Central memory CD8-positive, alpha-beta T cell (primary cell): ENCODE measurements around the gene EZR.

Experiments used
- ATAC-seq: fragments of 150-1000 bp; cut with Tn5 transposase; replicated peaks from 2 replicates; pipeline ENCODE4 v1.10.0; 2022; ENCODE audit warnings: mild to moderate bottlenecking, moderate FRiP score, moderate number of reproducible peaks; ENCODE audit not compliant: poor library complexity, severe bottlenecking; ENCODE audit errors: extremely low read depth
- DNase-seq, 2 donors: peaks; one replicate each; pipeline ENCODE4 v3.0.0; 2021; ENCODE audit warnings: low spot score in 2 of 2
- H3K27ac Mint-ChIP-seq: one replicate; pipeline ENCODE4 v1.8.0; 2022; ENCODE audit warnings: low read depth, mild to moderate bottlenecking, moderate library complexity, mixed read lengths
- H3K27me3 Mint-ChIP-seq: one replicate; pipeline ENCODE4 v1.8.0; 2022; ENCODE audit warnings: mixed read lengths
- H3K36me3 Mint-ChIP-seq: one replicate; pipeline ENCODE4 v1.8.0; 2022; ENCODE audit warnings: mild to moderate bottlenecking, moderate library complexity, mixed read lengths; ENCODE audit not compliant: insufficient read depth
- H3K4me1 Mint-ChIP-seq: one replicate; pipeline ENCODE4 v1.8.0; 2022; ENCODE audit warnings: mixed read lengths
- H3K4me3 Mint-ChIP-seq: one replicate; pipeline ENCODE4 v1.8.0; 2022; ENCODE audit warnings: mild to moderate bottlenecking, moderate library complexity, mixed read lengths
- H3K9me3 Mint-ChIP-seq: one replicate; pipeline ENCODE4 v1.8.0; 2022; ENCODE audit warnings: mixed read lengths

EZR gene

DNA sequence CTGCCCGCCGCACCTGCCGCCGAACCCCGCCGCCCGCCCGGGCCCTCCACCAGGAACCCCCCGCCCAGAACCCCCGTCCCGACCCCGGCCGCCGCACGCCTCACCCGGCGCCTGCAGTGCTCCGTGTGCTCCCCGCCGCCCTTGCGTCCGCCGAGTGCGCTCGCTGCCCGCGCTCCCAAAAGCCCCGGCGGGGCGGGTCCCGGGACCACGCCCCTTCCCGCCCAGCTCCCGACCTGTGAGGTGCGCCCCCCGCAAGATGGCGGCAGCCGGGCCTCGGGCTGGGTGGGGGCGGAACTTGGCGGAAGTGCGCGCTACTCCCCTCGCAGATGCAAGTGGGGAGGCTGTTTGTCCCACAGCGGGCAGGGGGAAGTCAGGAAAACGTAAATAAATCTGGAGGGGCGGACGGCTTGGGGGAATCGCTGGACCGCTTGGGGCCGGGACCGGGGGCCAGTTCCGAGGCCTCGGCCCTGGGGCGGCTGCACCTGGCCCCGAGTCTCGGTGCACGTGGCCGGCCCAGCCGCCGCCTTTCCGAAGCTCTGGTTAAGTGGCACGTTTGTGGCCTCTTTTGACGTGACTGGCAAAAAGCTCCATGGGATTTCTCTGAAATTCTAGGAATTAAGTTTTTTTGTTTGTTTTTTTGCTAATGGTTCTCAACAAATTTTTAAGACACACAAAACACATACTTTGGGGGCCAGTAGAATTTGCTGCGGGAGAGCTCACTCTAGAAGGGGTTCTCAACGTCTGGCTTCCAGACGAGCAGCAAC, at the start of gene EZR:
EZR (minus strand) TSS at position 156 of the 764 bp plus-strand sequence. CDS start 1,275 bp downstream, outside the sequence.
- Mint-ChIP-seq H3K27ac (peak within 1 kb of the TSS; percentile 98), H3K9me3 (no peaks in the 10 kb centered on the region), H3K4me3 (peak within 1 kb of the TSS; percentile 98), H3K27me3 (no peaks in the 10 kb centered on the region), H3K4me1 (peaks cover 47% of the 10 kb centered on the region), H3K36me3 (peaks cover 46% of the 10 kb centered on the region)
- DNase-seq, result peak; percentile 50 to 68
- peak; percentile 51 for ATAC-seq

DNA sequence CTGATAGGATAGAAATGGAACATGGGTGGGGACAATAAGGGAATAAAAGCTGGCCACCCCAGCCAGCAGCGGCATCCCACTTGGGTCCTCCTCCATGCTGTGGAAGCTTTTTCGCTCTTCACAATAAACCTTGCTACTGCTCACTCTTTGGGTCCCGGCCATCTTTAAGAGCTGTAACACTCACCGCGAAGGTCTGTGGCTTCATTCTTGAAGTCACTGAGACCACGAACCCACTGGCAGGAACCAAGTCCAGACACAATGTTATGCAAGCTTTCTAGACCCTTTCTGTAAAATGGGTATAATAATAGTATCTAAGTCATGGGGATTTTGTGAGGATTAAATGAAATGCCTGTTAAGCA, 48.9 kb upstream of the EZR start:
- Mint-ChIP-seq H3K27me3 (no peaks in the 10 kb centered on the region), H3K36me3 (peaks cover 19% of the 10 kb centered on the region), H3K4me1 (peaks cover 33% of the 10 kb centered on the region), H3K9me3 (no peaks in the 10 kb centered on the region), H3K27ac (peak overlapping the region; percentile 98), H3K4me3 (no peak overlapping the region)
- ATAC-seq (no peak), DNase-seq (no peak)

DNA sequence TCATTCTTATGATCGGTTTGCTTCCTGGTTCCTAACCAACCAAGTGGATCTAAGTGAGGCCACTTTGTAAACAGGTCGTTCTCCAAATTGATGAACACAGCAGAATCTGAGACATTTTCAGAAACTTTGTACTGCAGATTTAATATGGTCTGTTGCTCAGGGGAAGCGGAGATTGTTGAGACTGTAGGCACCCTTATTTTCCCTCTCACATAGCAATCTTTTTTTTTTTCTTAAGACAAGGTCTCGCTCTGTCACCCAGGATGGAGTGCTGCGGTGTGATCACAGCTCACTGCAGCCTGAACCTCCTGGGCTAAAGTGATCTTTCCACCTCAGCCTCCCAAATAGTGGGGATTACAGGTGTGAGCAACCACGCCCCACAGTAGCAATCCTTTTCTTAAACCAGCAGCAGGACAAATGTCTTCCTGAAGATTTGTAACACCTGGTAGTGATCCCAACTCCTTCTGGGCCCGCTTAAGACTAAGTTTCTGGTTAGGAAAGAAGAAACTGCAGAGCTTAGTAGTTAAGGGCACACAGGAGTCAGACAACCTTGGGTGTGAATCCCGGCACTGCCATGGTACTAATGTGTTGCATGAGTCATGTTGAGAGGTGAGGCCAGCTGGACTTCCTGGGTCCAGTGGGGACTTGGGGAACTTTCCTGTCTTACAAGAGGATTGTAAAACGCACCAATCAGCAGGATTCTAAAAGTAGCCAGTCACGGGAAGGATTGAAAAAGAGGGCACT, 48.4 kb upstream of the EZR start:
- H3K27ac Mint-ChIP-seq, result peak overlapping the region; percentile 98
- no peak overlapping the region for H3K4me3 Mint-ChIP-seq
- H3K9me3 Mint-ChIP-seq, result no peaks in the 10 kb centered on the region

DNA sequence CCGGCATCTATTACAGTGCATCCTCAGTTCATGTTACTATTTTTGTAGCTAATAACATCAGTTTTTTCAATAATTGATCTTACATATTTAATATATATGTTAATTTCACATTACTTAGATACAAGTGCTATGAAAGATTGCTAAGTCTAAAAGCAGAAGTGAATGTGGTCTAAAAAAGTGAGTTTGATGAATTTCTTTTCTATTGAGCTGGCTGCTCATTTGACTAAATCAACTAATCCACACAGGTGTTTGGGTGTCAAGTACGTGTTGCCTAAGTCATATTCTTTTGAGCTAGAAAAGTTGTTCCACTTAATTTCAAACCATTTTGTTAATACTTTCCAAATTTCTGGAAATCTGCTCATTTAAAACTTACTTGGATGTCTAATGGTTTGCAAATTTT, 46.6 kb upstream of the EZR start:
- Mint-ChIP-seq H3K9me3 (no peaks in the 10 kb centered on the region), H3K4me3 (no peak overlapping the region), H3K27me3 (no peaks in the 10 kb centered on the region), H3K27ac (no peak overlapping the region), H3K4me1 (peaks cover 32% of the 10 kb centered on the region), H3K36me3 (peaks cover 19% of the 10 kb centered on the region)
- ATAC-seq (no peak), DNase-seq (no peak)

More for the DNA sequence above, 48.4 kb upstream of the EZR start:
- Mint-ChIP-seq H3K36me3 (peaks cover 19% of the 10 kb centered on the region), H3K27me3 (no peaks in the 10 kb centered on the region), H3K4me1 (peaks cover 33% of the 10 kb centered on the region)
- DNase-seq (no peak), ATAC-seq (no peak)

DNA sequence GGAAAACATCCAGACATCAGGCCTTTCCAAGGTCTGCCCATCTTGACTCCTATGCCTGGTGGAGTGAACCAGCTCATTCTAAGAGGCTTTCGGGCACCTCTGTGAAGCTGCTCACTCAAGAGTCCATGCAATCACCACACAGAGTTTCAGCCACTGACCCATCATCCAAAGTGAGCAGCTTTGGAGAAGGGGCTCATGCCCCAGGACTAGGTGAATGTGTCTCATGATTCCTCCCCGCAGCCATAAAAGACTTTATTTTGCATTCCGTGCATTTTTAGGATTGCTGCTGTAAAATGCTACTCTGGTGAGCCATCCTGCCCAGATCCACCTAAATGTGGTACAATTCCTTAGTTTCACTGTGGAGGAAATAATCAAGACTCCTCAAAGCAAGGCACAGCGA, 44.5 kb upstream of the EZR start:
- no peak overlapping the region for H3K27ac Mint-ChIP-seq
- no peaks in the 10 kb centered on the region for H3K9me3 Mint-ChIP-seq
- no peak overlapping the region for H3K4me3 Mint-ChIP-seq
- no peak for DNase-seq
- H3K27me3 Mint-ChIP-seq, result no peaks in the 10 kb centered on the region
- ATAC-seq, result no peak
- H3K36me3 Mint-ChIP-seq, result peaks cover 3% of the 10 kb centered on the region
- peaks cover 11% of the 10 kb centered on the region for H3K4me1 Mint-ChIP-seq

DNA sequence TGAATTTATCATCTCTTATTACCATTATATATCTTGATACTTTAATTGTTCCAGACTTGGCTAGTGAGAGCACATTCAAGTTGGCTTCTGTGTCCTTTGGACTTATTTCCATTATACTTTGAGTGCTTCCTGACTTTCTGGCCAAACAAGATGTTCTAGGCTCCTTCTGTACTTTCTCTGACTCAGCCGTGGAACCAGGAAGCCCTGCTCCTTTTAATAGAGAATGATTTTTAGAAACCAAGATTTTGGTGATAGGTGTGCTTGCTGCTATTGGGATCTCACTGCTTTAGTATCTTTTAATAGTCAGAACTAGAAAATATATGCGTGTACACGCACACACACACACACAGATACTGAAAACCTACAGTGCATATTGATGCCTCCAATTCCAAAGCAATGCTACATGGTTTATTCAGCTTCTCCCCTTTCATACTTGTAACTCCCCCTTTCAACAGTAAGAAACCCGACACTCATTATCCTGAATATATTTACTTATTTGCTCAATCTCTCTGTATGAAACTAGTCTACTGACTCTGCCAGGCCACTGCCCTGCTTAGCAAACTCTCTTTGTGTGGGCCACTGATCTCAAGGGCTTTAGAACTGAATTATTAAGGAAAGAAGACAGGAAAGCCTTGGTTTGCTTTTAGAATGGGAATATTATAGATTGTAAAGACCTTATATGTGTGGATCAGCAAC, 42.7 kb upstream of the EZR start:
- DNase-seq, result no peak
- Mint-ChIP-seq H3K4me1 (peaks cover 10% of the 10 kb centered on the region), H3K27ac (peak overlapping the region; percentile 19)

DNA sequence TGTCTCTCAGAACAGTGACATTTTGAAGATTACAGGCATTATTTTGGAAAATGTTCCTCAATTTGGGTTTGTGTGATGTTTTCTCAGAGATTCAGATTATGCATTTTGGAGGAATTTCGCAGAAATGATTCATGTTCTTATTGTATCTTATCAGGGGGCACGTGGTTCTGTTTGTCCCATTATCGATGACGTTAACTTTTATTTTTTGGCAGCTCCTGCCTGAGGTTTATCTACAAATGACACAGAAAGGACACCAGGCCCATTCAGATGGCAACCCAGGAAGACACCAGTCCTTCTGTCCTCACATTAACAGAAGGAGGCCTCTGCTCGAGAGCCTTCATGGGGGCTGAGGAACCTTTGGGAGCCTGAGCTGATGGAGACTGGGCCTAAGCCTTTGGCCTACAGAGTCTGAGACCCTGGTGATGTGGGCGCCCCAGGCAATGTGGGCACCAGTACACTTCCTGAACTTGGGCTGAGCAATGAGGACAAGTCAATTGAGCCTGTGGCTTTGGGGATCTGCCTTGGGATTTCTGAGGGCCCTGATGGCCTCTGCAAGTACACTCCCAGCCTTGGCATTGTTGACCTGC, 41.2 kb upstream of the EZR start:
- Mint-ChIP-seq H3K4me1 (peaks cover 10% of the 10 kb centered on the region), H3K36me3 (peaks cover 3% of the 10 kb centered on the region), H3K4me3 (no peak overlapping the region), H3K27ac (no peak overlapping the region), H3K27me3 (no peaks in the 10 kb centered on the region), H3K9me3 (no peaks in the 10 kb centered on the region)
- ATAC-seq, result no peak
- no peak for DNase-seq

More for the DNA sequence above, 42.7 kb upstream of the EZR start:
- Mint-ChIP-seq H3K36me3 (peaks cover 2% of the 10 kb centered on the region), H3K9me3 (no peaks in the 10 kb centered on the region), H3K27me3 (no peaks in the 10 kb centered on the region), H3K4me3 (no peak overlapping the region)
- ATAC-seq, result no peak

DNA sequence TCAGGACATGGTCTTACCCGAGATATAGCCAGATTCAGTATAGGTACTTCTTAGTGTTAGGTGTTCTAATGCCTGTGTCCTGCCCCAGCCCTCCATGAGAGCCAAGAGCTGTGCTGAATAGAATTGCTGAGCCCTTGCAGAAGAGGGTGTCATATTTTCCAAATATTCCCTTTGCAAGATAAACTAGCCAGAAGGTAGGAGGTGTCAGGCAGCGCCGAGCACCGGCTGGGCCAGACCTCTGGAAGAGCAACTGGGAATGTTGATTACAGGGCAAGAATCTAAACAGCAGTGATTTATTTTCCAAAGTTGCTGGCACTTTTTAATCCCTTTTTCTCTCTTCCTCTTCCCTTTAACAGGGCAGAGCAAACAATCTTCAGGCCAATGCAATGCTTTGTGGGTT, 37.1 kb upstream of the EZR start:
- Mint-ChIP-seq H3K4me3 (no peak overlapping the region), H3K27ac (no peak overlapping the region), H3K36me3 (peaks cover 2% of the 10 kb centered on the region), H3K27me3 (no peaks in the 10 kb centered on the region), H3K4me1 (peaks cover 5% of the 10 kb centered on the region), H3K9me3 (no peaks in the 10 kb centered on the region)
- ATAC-seq (no peak), DNase-seq (no peak)

DNA sequence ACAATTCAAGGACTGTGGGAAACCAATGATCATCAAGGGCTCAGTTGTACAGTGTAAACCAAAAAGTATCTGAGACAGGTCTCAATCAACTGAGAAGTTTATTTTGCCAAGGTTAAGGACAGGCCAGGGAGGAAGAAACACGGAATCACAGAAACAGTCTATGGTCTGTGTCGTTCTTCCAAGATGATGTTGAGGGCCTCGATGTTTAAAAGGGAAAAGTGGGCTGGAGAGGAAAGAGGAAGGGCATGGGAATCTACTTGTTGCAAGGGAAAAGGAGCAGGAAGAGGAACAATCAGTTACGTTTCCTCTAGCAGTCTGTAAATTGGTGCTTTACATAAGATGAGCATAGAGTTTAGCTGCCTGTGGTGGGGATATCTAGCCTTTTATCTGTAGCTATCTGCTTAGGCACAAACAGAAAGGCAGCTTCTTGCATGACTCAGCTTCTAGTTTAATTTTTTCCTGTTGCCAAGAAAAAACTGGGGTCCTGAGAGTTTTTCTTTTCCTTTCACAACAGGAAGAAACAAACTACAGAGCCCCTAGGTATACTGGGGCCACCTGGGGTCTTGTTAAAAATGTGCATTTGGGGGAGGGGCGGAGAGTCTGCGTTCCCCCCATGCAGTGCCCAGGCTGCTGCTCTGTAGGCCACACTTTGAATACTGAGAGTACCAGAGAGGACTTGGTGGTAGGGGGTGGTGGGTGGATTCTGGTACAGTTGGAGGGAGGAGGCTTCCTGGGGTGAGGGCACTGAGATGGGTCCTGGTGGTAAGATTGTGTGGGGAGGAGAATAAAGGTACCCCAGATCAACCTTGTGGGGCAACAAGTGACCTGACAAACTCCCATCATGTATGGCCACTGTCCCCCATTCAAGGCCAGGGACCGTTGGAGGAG, 35.3 kb upstream of the EZR start:
- peak in 1 of 2 donors; percentile 25 for DNase-seq
- ATAC-seq, result peak; percentile 15
- Mint-ChIP-seq H3K27ac (no peak overlapping the region), H3K4me1 (peaks cover 16% of the 10 kb centered on the region), H3K9me3 (no peaks in the 10 kb centered on the region), H3K36me3 (peaks cover 9% of the 10 kb centered on the region), H3K27me3 (no peaks in the 10 kb centered on the region), H3K4me3 (no peak overlapping the region)

DNA sequence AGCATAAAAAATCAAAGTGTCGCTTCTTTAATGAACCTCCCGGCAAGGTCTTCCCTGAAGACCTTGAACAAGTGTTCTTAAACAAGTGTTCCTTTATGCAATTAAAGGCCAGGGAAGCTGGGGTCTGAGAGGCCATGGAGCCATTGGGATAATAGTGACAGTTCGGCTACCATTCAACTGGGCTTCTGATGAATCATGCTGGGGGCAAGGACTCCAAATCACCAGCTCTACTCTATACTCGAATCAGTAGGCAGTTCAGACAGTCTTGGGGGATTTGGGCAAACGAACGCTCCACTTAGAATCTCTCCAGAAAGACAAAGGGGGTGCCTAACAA, 34.7 kb upstream of the EZR start:
- Mint-ChIP-seq H3K27ac (no peak overlapping the region), H3K27me3 (no peaks in the 10 kb centered on the region), H3K4me3 (no peak overlapping the region), H3K36me3 (peaks cover 9% of the 10 kb centered on the region), H3K9me3 (no peaks in the 10 kb centered on the region), H3K4me1 (peaks cover 23% of the 10 kb centered on the region)
- ATAC-seq (no peak), DNase-seq (no peak)

DNA sequence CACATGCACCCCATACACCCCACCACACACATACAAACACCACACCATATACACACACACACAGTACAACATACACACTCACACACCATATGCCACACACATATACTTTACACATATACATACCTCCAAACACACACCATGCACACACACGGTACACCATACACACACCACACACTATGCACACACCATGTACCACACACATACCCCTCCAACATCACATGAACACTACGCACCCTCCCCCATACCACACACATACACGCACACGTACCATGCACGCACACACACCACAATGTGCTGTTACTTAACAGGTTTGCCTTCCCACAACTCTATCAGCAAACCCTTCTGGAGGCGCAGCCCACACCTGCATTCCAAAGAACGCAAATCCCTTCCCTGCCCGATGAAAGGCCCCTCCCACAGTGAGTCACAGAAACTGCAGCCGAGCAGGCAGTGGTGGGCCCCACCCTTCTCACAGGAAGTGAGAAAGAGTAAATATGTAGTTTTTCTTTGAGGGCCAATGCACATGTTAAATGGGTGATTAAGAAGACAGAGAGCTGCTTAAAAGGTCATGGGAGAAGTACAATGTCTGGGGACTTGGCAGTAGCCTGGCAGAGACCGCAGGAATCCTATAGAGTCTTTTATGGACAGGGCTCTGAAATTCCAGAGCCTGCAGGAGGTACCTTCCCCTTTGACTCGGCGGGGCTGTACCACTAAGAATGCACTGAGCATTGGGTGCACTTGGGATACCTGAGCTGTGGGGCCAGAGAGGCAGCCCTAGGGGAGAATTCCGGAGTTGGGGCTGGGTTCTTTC, 34.1 kb upstream of the EZR start:
- Mint-ChIP-seq H3K4me3 (no peak overlapping the region), H3K27me3 (no peaks in the 10 kb centered on the region), H3K9me3 (no peaks in the 10 kb centered on the region), H3K36me3 (peaks cover 9% of the 10 kb centered on the region), H3K27ac (no peak overlapping the region), H3K4me1 (peaks cover 26% of the 10 kb centered on the region)
- peak; percentile 62 for ATAC-seq
- DNase-seq, result peak; percentile 60 to 86
